DOHH2 (cell line): ENCODE data around the gene COL23A1.

Source experiments
- EZH2phosphoT487 ChIP-seq: fragments of 200-600 bp; sonication (generic); IDR thresholded peaks from 2 replicates; pipeline ENCODE4 v1.6.1; 2017; ENCODE audit warnings: borderline replicate concordance, mild to moderate bottlenecking, antibody characterized with exemption, low read length, moderate library complexity, mixed read lengths
- TF ChIP-seq, protein P1 (sequence below): fragments of 200-600 bp; sonication (generic); IDR thresholded peaks from one replicate; pipeline ENCODE4 v1.5.1; 2014; ENCODE audit warnings: antibody characterized with exemption, mild to moderate bottlenecking, low read depth, low read length; ENCODE audit not compliant: poor library complexity, severe bottlenecking

DNA sequence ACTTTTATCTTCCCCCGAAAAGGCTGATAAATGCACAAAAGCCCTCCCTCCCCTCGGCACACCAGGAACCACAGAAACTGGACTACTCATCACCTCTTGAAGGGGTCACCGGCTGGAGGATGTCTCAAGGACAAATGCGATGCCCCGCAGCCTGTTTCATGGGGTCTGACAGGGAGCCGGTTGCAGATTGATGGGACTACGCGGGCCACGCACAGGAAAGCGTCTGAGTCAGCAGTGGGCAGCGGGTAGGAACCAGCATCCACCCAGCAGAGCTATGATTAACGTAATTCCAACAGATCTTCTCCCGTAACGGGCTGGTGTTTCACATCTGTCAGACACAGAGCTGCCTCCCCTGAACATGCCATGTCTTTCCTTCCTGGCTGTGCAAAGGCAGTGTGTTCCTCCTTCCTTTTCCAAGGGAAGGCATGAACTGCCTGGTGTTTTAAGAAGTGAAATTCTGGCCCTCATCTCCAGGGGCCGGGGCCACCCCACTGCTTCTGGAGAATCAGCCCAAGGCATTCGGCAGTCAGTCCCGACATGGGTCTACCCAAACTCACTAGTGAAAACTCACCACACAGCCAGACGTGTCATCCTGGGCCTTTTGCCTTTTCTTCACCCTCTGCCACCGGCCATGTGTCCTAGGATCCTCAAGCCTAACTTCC is 213.1 kb downstream of the COL23A1 start:
- TF ChIP-seq, protein P1, sequence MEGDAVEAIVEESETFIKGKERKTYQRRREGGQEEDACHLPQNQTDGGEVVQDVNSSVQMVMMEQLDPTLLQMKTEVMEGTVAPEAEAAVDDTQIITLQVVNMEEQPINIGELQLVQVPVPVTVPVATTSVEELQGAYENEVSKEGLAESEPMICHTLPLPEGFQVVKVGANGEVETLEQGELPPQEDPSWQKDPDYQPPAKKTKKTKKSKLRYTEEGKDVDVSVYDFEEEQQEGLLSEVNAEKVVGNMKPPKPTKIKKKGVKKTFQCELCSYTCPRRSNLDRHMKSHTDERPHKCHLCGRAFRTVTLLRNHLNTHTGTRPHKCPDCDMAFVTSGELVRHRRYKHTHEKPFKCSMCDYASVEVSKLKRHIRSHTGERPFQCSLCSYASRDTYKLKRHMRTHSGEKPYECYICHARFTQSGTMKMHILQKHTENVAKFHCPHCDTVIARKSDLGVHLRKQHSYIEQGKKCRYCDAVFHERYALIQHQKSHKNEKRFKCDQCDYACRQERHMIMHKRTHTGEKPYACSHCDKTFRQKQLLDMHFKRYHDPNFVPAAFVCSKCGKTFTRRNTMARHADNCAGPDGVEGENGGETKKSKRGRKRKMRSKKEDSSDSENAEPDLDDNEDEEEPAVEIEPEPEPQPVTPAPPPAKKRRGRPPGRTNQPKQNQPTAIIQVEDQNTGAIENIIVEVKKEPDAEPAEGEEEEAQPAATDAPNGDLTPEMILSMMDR = no peak
- TF ChIP-seq EZH2phosphoT487 = no peak
